HG03469 (cell line): Measurements from ENCODE around the gene ZIC1.

Experiments
- ATAC-seq: cut with Tn5 transposase; IDR thresholded peaks from one replicate; pipeline ENCODE4 v1.9.1; 2021; ENCODE audit warnings: mild to moderate bottlenecking, moderate library complexity, moderate number of reproducible peaks; ENCODE audit not compliant: unreplicated experiment

ZIC1 gene

GRCh38 chr3:147379651-147380050 is 29.5 kb upstream of the ZIC1 start:
- ATAC-seq, result no peak

DNA sequence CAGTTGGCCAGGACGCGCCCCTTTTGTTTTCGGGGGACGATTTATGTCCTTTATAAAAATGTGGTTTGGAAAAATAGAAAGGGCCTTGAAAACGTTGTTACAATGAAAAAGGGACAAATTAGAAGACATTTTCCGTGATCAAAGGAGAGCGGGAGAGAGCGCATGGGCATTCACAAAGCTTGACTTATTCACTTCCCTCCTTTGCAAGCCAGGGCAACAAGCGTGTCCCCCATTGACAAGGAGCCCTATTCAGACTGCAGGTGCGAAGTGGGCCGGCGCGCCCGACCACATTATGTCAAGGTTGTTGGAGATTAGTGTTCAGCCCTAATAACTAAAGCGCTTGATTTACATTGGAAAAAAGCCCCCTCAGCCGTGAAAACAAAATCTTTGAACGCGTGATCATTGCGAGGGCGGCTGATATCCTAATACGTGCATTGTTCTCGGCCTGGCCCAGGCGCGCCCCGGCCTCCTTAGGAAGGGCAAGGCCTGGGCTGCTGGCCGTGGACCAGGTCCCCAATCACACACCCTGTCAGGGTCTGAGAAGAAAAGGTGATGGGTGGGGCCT is 28.7 kb upstream of the ZIC1 start:
- ATAC-seq, result no peak

GRCh38 chr3:147380977-147381376 is 28.2 kb upstream of the ZIC1 start:
- no peak for ATAC-seq

GRCh38 chr3:147381596-147381995 is 27.6 kb upstream of the ZIC1 start:
- ATAC-seq, result no peak

DNA sequence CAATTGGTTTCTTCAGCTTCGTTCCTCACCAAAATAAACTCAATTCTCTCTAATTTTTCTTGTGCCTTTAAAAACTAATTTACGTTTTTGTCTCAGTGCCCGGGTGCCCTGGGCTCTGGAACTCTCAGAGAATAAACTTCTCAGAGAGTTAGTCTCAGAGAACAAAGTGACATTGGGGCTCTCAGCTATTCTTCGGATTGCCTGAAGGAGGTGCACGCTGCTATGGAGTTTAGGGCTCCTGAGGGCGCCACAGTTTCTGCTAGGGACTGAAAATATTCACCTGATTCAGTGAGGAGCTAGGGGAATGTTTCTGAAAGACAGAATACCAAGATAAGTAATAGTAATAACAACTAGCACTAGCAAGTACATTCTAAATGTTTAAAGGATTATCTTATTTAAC is 25.5 kb upstream of the ZIC1 start:
- ATAC-seq, result no peak

GRCh38 chr3:147384210-147385058 is 24.7 kb upstream of the ZIC1 start:
- ATAC-seq, result no peak

DNA sequence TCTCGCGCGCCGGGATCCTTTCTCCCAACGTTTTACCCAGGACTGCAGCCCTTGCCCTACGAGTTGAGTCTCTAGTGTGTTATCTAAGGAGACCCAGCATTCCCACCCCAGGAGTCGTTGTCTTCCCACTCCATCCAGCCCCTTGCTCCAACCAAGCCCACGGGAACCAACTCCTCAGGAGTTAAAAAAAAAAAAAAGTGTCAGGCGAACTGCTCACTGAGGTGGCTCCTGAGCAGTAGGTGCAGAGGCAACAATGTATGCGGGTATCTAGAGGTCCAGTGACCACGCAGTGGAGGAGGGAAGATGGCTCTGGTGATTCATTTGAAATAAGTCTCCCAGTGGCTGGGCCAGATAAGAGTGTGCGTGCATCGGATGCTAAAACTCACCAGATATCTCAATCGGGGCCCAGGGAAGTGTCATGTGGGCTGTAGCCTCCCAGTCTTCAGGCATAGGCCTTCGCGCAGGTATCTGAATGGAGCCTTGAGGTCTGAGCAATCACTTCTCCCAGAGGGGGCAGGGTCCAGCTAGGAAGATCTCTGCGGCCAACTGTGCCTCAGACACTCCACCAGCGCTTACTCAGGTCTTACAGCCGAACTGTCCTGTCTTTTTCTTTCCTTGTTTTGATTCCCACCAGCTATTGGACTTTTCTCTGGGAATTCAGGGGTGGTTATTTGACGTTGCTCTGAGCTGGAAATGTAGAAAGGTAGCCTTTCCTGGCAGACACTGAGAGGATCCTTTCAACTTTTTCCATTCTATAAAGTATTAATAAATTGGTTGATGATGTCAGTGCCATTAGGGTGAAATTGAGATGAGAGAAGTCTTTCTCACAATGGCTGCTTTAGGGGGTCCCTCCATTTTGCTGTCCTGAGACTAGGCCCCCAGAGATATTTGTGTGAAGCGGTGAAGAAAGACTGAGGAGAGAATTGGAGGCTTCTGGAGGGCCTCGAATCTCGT is 23.8 kb upstream of the ZIC1 start:
- no peak for ATAC-seq

- ATAC-seq, result no peak
Observed at GRCh38 chr3:147387291-147387884, 21.8 kb upstream of the ZIC1 start.

DNA sequence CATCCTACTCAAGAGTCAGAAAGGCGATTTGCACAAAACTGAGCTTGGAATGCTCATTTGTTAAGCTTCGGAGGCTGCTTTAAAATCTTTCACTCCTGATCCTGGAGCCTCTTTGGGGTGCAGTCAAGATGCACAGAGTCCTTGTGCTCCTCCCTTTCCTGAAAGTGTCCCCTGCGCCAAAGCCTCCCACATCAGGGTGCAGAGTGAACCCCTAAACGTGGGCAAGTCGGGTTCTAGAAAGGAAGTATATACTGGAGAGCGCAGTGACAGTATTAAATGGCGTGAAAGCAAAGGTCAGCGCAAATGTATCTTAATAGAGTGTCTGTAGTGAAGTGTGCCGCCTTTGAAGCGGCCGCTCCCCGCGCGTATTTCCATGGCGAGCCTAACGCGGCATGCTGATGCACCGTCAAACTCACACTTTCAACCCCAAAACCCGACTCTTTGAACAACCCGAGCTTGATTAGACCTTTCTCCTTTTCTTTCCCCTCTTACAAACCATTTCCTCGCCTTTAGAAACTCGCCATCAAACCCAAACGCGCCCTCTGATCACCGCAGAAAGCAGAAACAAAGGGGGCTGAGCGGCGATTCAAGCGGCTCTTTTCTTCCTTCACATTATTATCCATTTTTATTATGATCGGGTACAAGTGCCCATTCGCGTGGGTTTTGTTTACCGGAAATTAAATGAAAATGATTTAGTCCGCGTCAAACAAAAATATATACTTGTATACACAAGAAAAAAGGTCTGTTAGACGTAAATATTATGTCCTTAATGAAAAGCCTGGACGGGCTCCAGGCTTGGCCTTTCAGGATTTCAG is 21.1 kb upstream of the ZIC1 start:
- no peak for ATAC-seq

DNA sequence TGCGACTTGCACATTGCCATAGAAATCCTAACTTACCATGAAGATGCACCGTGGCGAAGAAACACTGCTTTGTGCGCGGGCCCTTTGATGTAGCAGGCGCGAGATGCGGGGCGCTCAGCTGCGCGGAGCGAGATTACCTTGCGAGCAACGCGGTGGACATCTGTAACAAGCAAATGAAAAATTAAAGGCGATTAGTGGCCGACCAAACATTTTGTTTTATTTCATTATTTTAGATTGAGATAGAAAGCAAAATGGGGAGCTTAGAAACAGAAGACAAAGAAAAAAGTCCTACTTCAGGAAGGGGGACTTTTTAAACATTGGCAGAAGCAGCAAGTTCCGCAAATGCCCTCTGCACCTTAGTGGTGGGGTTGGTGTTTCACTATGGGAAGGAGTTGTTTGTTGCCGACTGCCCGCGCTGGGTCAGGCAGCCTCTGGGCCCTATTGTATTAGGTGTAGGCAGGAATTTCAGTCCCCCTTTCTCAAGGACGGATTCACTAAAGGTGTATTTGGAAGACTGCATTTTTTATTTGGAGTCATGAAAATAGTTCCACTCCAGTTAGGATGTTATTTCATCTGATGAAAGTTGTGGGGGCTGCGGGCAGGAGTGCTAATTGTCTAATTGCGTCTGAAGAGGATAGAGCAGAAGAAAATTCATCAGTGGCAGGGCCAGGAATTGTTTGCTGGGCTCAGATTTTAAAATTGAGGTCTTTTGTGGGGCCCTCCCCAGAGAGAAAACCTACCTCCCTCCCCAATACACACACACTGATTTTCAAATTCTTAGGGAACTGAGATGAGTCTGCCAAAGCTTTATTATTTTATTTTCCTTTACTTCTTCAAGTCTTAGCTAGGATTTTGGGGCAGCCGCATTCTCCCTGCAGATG is 20.2 kb upstream of the ZIC1 start:
- no peak for ATAC-seq

GRCh38 chr3:147389717-147390116 is 19.4 kb upstream of the ZIC1 start:
- no peak for ATAC-seq

DNA sequence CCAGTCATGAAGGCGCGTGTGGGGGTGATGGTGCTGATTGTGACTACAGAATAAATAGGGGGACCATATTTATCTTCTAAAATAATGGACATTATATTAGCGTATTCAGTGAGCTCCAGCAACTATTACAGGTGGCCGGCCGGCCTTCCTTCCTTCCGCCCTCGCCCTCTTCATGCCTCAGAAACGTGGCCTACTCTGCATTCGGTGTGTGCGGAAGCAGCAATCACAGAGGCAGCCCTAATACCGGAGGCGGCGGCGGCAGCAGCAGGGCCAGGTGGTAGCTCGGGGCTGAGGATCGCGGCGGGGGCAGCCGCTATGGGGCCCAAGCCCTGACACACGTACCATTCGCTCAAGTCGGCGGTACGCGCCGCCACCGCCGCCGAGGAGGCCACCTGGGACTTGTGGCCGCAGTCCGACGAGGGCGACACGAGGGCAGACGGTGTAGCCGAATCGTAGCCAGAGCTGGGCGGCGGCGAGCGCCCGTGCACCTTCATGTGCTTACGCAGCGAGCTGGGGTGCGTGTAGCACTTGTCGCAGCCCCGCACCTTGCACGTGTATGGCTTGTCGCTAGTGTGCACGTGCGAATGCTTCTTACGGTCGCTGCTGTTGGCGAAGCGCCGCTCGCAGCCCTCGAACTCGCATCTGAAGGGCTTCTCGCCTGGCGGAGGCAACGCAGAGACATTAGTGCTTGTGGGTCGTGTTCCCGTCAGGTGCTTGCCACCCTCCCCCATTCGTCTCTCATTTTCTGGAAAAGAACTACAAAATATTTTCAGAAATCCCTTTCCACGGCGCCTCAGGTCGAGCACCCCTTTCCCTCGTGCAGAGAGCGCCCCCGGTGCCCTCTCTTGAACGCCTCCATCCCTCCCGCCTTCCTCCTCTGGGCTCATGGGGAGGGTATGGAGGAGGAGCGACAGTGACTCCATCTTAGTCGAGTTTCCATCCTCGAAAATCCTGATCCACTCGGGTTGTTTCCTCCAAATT is 18.3 kb upstream of the ZIC1 start:
- ATAC-seq, result no peak

- ATAC-seq, result no peak
Observed at GRCh38 chr3:147391781-147392624, 17.2 kb upstream of the ZIC1 start.

- no peak for ATAC-seq
Observed at GRCh38 chr3:147392625-147392946, 16.6 kb upstream of the ZIC1 start.

- ATAC-seq, result no peak
Observed at GRCh38 chr3:147393261-147393942, 15.8 kb upstream of the ZIC1 start.

DNA sequence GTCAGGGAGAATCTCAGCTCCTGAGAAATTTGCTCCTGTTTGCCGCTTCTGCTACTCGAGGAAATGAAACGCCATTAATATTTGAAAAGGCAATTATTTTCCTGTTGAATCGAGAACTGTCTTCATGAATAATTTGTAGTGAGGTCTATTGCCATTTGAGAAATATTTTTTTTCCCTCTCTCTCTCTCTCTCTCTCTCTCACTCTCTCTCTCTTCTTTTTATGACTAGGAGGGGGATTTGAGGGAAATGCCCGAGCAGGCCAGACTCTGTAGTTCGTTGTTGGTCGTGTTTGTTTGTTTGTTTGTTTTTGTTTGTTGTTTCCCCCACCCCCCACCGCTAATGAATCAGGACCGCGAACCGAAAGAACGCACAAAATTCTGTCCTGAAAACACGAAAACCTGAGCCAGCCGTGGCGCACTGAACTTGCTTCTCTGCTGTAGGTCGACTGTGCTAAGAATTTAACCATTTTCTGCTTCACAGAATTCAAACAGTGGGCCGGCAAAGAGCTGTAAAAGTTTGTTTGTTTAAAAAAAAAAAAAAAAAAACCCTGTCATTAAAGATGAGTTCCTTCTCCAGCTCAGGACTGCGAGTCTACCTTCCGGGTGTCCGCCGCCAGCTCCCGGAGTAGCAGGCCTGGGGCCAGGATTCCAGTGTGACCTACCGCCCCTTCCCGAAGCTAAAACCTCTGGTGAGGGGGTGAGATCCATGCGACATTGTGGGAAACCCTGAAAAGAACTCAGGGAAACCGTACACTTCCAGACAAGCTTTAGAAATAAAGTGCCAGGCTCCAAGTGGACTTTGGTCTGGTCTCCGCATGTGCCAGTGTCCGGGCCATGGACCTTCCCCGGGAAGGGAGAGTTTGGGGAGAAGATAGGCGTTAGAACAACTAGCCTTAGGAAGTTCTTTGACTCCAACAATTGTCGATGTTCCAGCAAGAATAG is 15.0 kb upstream of the ZIC1 start:
- no peak for ATAC-seq
